IgD-negative memory B cell (primary cell): ENCODE data around the gene FXR1. TPM values are rescaled to one million over a fixed set of nuclear protein-coding genes. Genes with fewer than 3 reads are reported as not detected.
A peak's percentile ranks its signal among the peaks of the same experiment; 100 is the strongest.

Experiments
- H3K27ac Mint-ChIP-seq, 3 donors: one replicate each; pipeline ENCODE4 v1.8.0; 2020 to 2022; ENCODE audit warnings: mild to moderate bottlenecking in 3 of 3, mixed read lengths in 3 of 3, moderate library complexity in 1 of 3
- H3K27me3 Mint-ChIP-seq: one replicate; pipeline ENCODE4 v1.8.0; 2021; ENCODE audit warnings: mixed read lengths
- H3K36me3 Mint-ChIP-seq: one replicate; pipeline ENCODE4 v1.8.0; 2020; ENCODE audit warnings: mild to moderate bottlenecking, mixed read lengths
- H3K4me1 Mint-ChIP-seq, 3 donors: one replicate each; pipeline ENCODE4 v1.8.0; 2020 to 2022; ENCODE audit warnings: mixed read lengths in 3 of 3, mild to moderate bottlenecking in 1 of 3
- H3K4me3 Mint-ChIP-seq, 4 donors: one replicate each; pipeline ENCODE4 v1.8.0; 2020 to 2022; ENCODE audit warnings: mild to moderate bottlenecking in 4 of 4, mixed read lengths in 4 of 4, moderate library complexity in 3 of 4
- H3K9me3 Mint-ChIP-seq, 3 donors: one replicate each; pipeline ENCODE4 v1.8.0; 2020 to 2021; ENCODE audit warnings: mixed read lengths in 3 of 3, mild to moderate bottlenecking in 1 of 3
- polyA plus RNA-seq: library from polyadenylated mRNA; unstranded; fragments of 300-500 nt; fragmentation: Illumina TruSeq; gene quantifications from one replicate; pipeline ENCODE4 v1.2.3, GENCODE V29; 2021

FXR1 gene
- polyA plus RNA-seq, 1 donor from 2014 or later, result 50.1 TPM

- H3K9me3 Mint-ChIP-seq, result peaks cover 7 to 12% (median 10%) of the 10 kb centered on the region in 3 donors
- H3K4me1 Mint-ChIP-seq, result no peaks in the 10 kb centered on the region
- no peak overlapping the region for H3K27ac Mint-ChIP-seq
- no peak overlapping the region for H3K4me3 Mint-ChIP-seq
- H3K36me3 Mint-ChIP-seq, result peaks cover 7% of the 10 kb centered on the region
- H3K27me3 Mint-ChIP-seq, result no peaks in the 10 kb centered on the region
Observed at GRCh38 chr3:181006541-181006940, 94.1 kb downstream of the FXR1 start.

- H3K4me3 Mint-ChIP-seq, result no peak overlapping the region
- no peak overlapping the region for H3K27ac Mint-ChIP-seq
- peaks cover 4 to 12% (median 12%) of the 10 kb centered on the region in 3 donors for H3K9me3 Mint-ChIP-seq
- peaks cover 4% of the 10 kb centered on the region for H3K36me3 Mint-ChIP-seq
- H3K27me3 Mint-ChIP-seq, result no peaks in the 10 kb centered on the region
- no peaks in the 10 kb centered on the region for H3K4me1 Mint-ChIP-seq
Observed at GRCh38 chr3:181007262-181007661, 94.8 kb downstream of the FXR1 start.

- H3K4me1 Mint-ChIP-seq, result peaks cover 0 to 2% (median 0%) of the 10 kb centered on the region in 3 donors
- peak overlapping the region in 1 of 3 donors; percentile 3 for H3K27ac Mint-ChIP-seq
- peaks cover 2 to 8% (median 7%) of the 10 kb centered on the region in 3 donors for H3K9me3 Mint-ChIP-seq
- H3K36me3 Mint-ChIP-seq, result peaks cover 2% of the 10 kb centered on the region
- no peaks in the 10 kb centered on the region for H3K27me3 Mint-ChIP-seq
- H3K4me3 Mint-ChIP-seq, result no peak overlapping the region
Observed at GRCh38 chr3:181008796-181009195, 96.3 kb downstream of the FXR1 start.

GRCh38 chr3:181009225-181009624, 96.8 kb downstream of the FXR1 start:
- Mint-ChIP-seq H3K27me3 (no peaks in the 10 kb centered on the region), H3K36me3 (peaks cover 2% of the 10 kb centered on the region), H3K9me3 (peaks cover 2 to 8% (median 7%) of the 10 kb centered on the region in 3 donors), H3K4me1 (peaks cover 0 to 2% (median 0%) of the 10 kb centered on the region in 3 donors), H3K27ac (peak overlapping the region in 1 of 3 donors; percentile 3), H3K4me3 (no peak overlapping the region)

- H3K27me3 Mint-ChIP-seq, result peaks cover 3% of the 10 kb centered on the region
- no peaks in the 10 kb centered on the region for H3K4me1 Mint-ChIP-seq
- no peak overlapping the region for H3K27ac Mint-ChIP-seq
- H3K4me3 Mint-ChIP-seq, result peak overlapping the region in 1 of 4 donors; percentile 10
- H3K36me3 Mint-ChIP-seq, result no peaks in the 10 kb centered on the region
- peaks cover 0 to 2% (median 0%) of the 10 kb centered on the region in 3 donors for H3K9me3 Mint-ChIP-seq
Observed at GRCh38 chr3:181017690-181018089, 105.2 kb downstream of the FXR1 start.

- H3K27ac Mint-ChIP-seq, result no peak overlapping the region
- peaks cover 3% of the 10 kb centered on the region for H3K36me3 Mint-ChIP-seq
- H3K9me3 Mint-ChIP-seq, result peaks cover 7 to 20% (median 11%) of the 10 kb centered on the region in 3 donors
- H3K27me3 Mint-ChIP-seq, result no peaks in the 10 kb centered on the region
- no peaks in the 10 kb centered on the region for H3K4me1 Mint-ChIP-seq
- no peak overlapping the region for H3K4me3 Mint-ChIP-seq
Observed at GRCh38 chr3:181025204-181025603, 112.7 kb downstream of the FXR1 start.

- Mint-ChIP-seq H3K9me3 (peaks cover 3 to 13% (median 6%) of the 10 kb centered on the region in 3 donors), H3K27me3 (peaks cover 2% of the 10 kb centered on the region), H3K4me3 (no peak overlapping the region), H3K4me1 (peaks cover 0 to 2% (median 0%) of the 10 kb centered on the region in 3 donors), H3K27ac (no peak overlapping the region), H3K36me3 (no peaks in the 10 kb centered on the region)
Observed at GRCh38 chr3:181030948-181031347, 118.5 kb downstream of the FXR1 start.

Other genes with a start within 250 kb of the FXR1 start
- not detected for gene CCDC39, start 233.2 kb upstream of the FXR1 start, polyA plus RNA-seq
- 93.3 TPM for gene DNAJC19, start 77.1 kb downstream of the FXR1 start, polyA plus RNA-seq